CD14-positive monocyte (primary cell): ENCODE data around the gene IFNA7. TPM values are rescaled to one million over a fixed set of nuclear protein-coding genes. Genes with fewer than 3 reads are reported as not detected.
"Not testable (repeated sequence)": the region's sequence is repeated elsewhere in the genome, so short reads cannot be mapped to it uniquely, and the experiment has no call there.

Experiments
- DNase-seq, 3 donors: peaks; one replicate each; pipeline ENCODE4 v3.0.0-alpha.2; 2011 to 2022
- H2AFZ ChIP-seq: 2 replicates; pipeline ENCODE4 v1.6.0; 2012; ENCODE audit warnings: mild to moderate bottlenecking, low read depth, low read length, inconsistent platforms; ENCODE audit not compliant: insufficient read depth, poor library complexity, severe bottlenecking
- H3K27ac ChIP-seq, 2 donors: 1 replicate in 1 of 2; 2 replicates in 1 of 2; pipeline ENCODE4 v1.5.1; 2012 to 2013; ENCODE audit warnings: low read length in 2 of 2, control low read depth in 1 of 2, inconsistent platforms in 1 of 2, low read depth in 1 of 2, mild to moderate bottlenecking in 1 of 2
- H3K27me3 ChIP-seq, 2 donors: one replicate each; pipeline versions ENCODE4 v1.6.0 to v1.6.1; 2011 to 2013; ENCODE audit warnings: low read length in 2 of 2; ENCODE audit not compliant: control insufficient read depth in 2 of 2, insufficient read depth in 2 of 2
- H3K36me3 ChIP-seq, 2 donors: replicated peaks in 1 of 2; 1 replicate in 1 of 2; 2 replicates in 1 of 2; pipeline versions ENCODE4 v1.5.1 to v1.6.1; 2012 to 2013; ENCODE audit warnings: low read length in 2 of 2, control low read depth in 1 of 2, inconsistent platforms in 1 of 2, mild to moderate bottlenecking in 1 of 2; ENCODE audit not compliant: insufficient read depth in 2 of 2, control insufficient read depth in 1 of 2
- H3K4me1 ChIP-seq, 2 donors: 1 replicate in 1 of 2; 2 replicates in 1 of 2; pipeline versions ENCODE4 v1.5.1 to v1.6.1; 2012 to 2013; ENCODE audit warnings: low read length in 2 of 2, control low read depth in 1 of 2, inconsistent platforms in 1 of 2, mild to moderate bottlenecking in 1 of 2, moderate library complexity in 1 of 2; ENCODE audit not compliant: insufficient read depth in 2 of 2, control insufficient read depth in 1 of 2
- H3K4me2 ChIP-seq: replicated peaks from 2 replicates; pipeline ENCODE3; 2012; ENCODE audit warnings: low read length, moderate library complexity, mild to moderate bottlenecking; ENCODE audit not compliant: poor library complexity, severe bottlenecking; ENCODE audit errors: extremely low read depth
- H3K4me3 ChIP-seq, 3 experiments: fragments of 200-600 bp in 1 of 3; sonication (generic) in 1 of 3; replicated peaks in 1 of 3; 1 replicate in 2 of 3; 2 replicates in 1 of 3; pipeline ENCODE4 v1.5.1; 2011 to 2013; ENCODE audit warnings: low read length in 3 of 3, mild to moderate bottlenecking in 3 of 3, control low read depth in 2 of 3, low read depth in 2 of 3, inconsistent platforms in 1 of 3, moderate library complexity in 1 of 3
- H3K79me2 ChIP-seq: 2 replicates; pipeline ENCODE4 v1.6.0; 2012; ENCODE audit warnings: mild to moderate bottlenecking, control low read depth, inconsistent platforms, low read length, moderate library complexity; ENCODE audit not compliant: insufficient read depth
- H3K9ac ChIP-seq: 2 replicates; pipeline ENCODE4 v1.6.0; 2017; ENCODE audit warnings: low read length, mild to moderate bottlenecking; ENCODE audit not compliant: insufficient read depth, poor library complexity, severe bottlenecking
- H3K9me3 ChIP-seq, 2 donors: replicated peaks in 1 of 2; 1 replicate in 1 of 2; 2 replicates in 1 of 2; pipeline versions ENCODE4 v1.5.1 to v1.6.1; 2012 to 2013; ENCODE audit warnings: low read length in 2 of 2, control low read depth in 1 of 2; ENCODE audit not compliant: control insufficient read depth in 1 of 2, insufficient read depth in 1 of 2
- H4K20me1 ChIP-seq: 2 replicates; pipeline ENCODE4 v1.6.0; 2012; ENCODE audit warnings: mild to moderate bottlenecking, low read length, control low read depth, moderate library complexity; ENCODE audit not compliant: insufficient read depth
- H3K27ac Mint-ChIP-seq, 7 donors: one replicate each; pipeline ENCODE4 v1.8.0; 2020; ENCODE audit warnings: mild to moderate bottlenecking in 7 of 7, mixed read lengths in 7 of 7, moderate library complexity in 6 of 7, inconsistent platforms in 2 of 7
- H3K27me3 Mint-ChIP-seq, 3 donors: one replicate each; pipeline ENCODE4 v1.8.0; 2021 to 2022; ENCODE audit warnings: low read depth in 3 of 3, mild to moderate bottlenecking in 3 of 3, mixed read lengths in 3 of 3, moderate library complexity in 3 of 3, inconsistent platforms in 1 of 3
- H3K36me3 Mint-ChIP-seq, 2 donors: one replicate each; pipeline ENCODE4 v1.8.0; 2020; ENCODE audit warnings: mixed read lengths in 2 of 2, inconsistent platforms in 1 of 2, mild to moderate bottlenecking in 1 of 2
- H3K4me1 Mint-ChIP-seq: one replicate; pipeline ENCODE4 v1.8.0; 2020; ENCODE audit warnings: mild to moderate bottlenecking, mixed read lengths
- H3K4me3 Mint-ChIP-seq, 2 donors: one replicate each; pipeline ENCODE4 v1.8.0; 2020; ENCODE audit warnings: mild to moderate bottlenecking in 2 of 2, mixed read lengths in 2 of 2, moderate library complexity in 1 of 2
- H3K9me3 Mint-ChIP-seq, 7 donors: one replicate each; pipeline ENCODE4 v1.8.0; 2020 to 2022; ENCODE audit warnings: mixed read lengths in 7 of 7, mild to moderate bottlenecking in 6 of 7, moderate library complexity in 6 of 7, inconsistent platforms in 2 of 7
- WGBS: methylation state at CpG from one replicate; pipeline ENCODE4 v1.1.5; 2013; ENCODE audit warnings: missing lambda C conversion rate; ENCODE audit not compliant: insufficient coverage; 5-methylcytosine and 5-hydroxymethylcytosine counted together
- intact Hi-C, 2 donors: fragments of 100-400 bp; cut with micrococcal nuclease; formaldehyde crosslinking; loops; one replicate each; pipeline versions ENCODE4 v1.15.0 to v1.15.1; 2023
- polyA plus RNA-seq, 3 donors: library from polyadenylated mRNA; depleted of rRNA in 1 of 3; unstranded in 2 of 3; stranded (reverse) in 1 of 3; fragments of 300-500 nt in 2 of 3; fragments of >200 nt in 1 of 3; fragmentation: Illumina TruSeq in 2 of 3; gene quantifications; 1 replicate in 2 of 3; 2 replicates in 1 of 3; pipeline ENCODE4 v1.2.3, GENCODE V29; 2012 to 2021
- TF ChIP-seq, protein P1 (sequence below): fragments of 200-600 bp; IDR thresholded peaks from one replicate; pipeline ENCODE4 v1.8.0; 2022; ENCODE audit warnings: antibody characterized with exemption, mild to moderate bottlenecking

IFNA7 gene
- polyA plus RNA-seq, 3 donors, result not detected

DNA sequence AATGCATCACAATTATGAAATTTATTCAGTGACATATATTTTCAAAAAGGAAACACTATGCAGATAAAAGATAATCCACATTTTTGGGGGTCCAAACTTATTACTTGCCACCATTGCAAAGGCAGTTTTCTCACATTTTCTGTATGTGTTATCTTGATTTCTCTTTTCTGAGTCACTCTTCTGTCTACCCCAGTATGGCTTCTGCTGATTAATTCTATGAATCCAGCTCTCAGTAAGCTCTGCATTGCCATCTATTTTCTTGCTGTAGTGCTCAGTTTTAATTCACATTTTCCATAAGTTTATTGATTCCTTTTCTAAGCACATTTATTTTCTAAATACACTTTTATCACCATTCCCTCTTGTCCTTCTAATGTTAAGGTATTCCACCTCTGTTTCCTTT is 3.2 kb upstream of the IFNA7 start:
- H4K20me1 ChIP-seq, result no peaks in the 10 kb centered on the region
- TF ChIP-seq, protein P1, sequence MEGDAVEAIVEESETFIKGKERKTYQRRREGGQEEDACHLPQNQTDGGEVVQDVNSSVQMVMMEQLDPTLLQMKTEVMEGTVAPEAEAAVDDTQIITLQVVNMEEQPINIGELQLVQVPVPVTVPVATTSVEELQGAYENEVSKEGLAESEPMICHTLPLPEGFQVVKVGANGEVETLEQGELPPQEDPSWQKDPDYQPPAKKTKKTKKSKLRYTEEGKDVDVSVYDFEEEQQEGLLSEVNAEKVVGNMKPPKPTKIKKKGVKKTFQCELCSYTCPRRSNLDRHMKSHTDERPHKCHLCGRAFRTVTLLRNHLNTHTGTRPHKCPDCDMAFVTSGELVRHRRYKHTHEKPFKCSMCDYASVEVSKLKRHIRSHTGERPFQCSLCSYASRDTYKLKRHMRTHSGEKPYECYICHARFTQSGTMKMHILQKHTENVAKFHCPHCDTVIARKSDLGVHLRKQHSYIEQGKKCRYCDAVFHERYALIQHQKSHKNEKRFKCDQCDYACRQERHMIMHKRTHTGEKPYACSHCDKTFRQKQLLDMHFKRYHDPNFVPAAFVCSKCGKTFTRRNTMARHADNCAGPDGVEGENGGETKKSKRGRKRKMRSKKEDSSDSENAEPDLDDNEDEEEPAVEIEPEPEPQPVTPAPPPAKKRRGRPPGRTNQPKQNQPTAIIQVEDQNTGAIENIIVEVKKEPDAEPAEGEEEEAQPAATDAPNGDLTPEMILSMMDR, result no peak

DNA sequence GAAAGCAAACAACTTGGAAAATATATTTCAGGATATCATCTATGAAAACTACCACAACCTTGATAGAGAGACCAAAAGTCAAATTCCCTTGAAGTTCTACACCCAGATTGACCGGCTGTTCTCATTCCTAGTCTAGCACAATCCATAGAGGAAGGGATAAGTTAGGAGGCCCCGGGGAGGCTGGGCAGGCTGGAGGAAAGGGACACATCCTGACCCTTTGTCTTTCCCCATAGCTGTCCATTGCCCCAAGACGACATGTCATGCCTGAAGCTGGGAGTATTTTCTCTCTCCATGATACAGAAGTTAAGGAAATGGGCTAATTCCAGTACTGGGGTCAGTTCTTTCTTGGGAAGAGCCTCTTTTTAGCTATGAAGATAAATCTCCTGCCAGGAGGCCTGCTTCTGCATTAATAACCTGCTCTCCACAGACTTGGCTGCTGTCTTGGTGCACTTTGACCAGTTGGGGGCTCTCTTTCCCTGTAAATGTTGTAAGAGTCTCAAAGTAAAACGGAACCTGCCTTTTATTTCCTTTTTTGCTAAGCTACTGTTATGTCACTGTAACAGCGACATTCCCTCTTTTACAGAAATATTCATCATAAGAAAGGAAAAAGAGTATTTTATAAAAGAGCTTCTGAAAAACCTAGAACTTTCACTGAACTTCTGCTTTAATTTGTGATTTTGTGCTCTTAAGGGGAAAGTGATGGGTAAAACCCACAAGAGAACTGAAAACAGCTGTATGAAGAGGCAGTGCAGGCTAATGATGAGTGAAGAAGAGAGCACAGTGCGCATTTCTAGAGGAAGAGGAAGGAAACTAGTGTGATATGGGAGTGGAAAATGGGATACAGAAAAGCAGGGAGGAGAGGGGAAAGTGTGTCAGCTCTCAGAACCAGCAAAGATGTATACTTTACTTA is 6.9 kb downstream of the IFNA7 start:
- not testable (repeated sequence) for H2AFZ ChIP-seq

More for the DNA sequence above, 3.2 kb upstream of the IFNA7 start:
- Mint-ChIP-seq H3K27ac (no peak overlapping the region), H3K4me1 (peaks cover 9% of the 10 kb centered on the region), H3K4me3 (no peak overlapping the region), H3K27me3 (peaks cover 0 to 3% (median 3%) of the 10 kb centered on the region in 3 donors), H3K36me3 (no peaks in the 10 kb centered on the region), H3K9me3 (peaks cover 0 to 2% (median 0%) of the 10 kb centered on the region in 7 donors)
- H3K79me2 ChIP-seq, result no peaks in the 10 kb centered on the region
- H3K9ac ChIP-seq, result no peak overlapping the region
- H3K27me3 ChIP-seq, result no peaks in the 10 kb centered on the region
- no peak overlapping the region for H2AFZ ChIP-seq
- intact Hi-C loops, result no loop called here
- H3K4me3 ChIP-seq, result no peak overlapping the region
- no peak overlapping the region for H3K27ac ChIP-seq
- H3K9me3 ChIP-seq, result no peaks in the 10 kb centered on the region
- DNase-seq, result no peak
- H3K4me1 ChIP-seq, result no peaks in the 10 kb centered on the region
- no peak overlapping the region for H3K4me2 ChIP-seq
- no peaks in the 10 kb centered on the region for H3K36me3 ChIP-seq

DNA sequence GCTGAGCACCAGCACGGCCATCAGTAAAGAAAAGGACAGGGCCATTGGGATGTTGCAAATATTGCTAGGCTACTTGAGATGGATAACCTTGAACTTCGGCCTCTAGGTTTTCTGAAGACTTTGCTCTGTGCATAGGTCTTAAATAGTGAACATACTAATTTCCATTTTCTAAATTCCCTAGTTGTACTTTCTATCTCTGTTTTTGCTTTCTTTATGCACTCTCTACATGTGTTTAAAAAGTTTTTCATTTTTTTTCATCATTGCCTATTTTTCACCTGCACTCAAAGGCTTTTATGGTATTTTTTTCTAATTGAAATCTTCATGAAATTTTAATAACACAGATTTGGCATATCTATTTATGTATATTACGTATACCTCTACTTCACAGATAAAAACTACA is 14.5 kb downstream of the IFNA7 start, which contains the start of gene IFNA4:
TSS of gene IFNA4 (minus strand) at position 101 of the 400 bp plus-strand sequence. CDS start at position 45, 56 bp downstream.
- DNase-seq, H4K20me1 ChIP-seq, H3K36me3 Mint-ChIP-seq, H3K36me3 ChIP-seq, H3K9me3 Mint-ChIP-seq, intact Hi-C loops, H3K27me3 Mint-ChIP-seq, H2AFZ ChIP-seq, H3K79me2 ChIP-seq, H3K4me3 Mint-ChIP-seq, H3K4me2 ChIP-seq, H3K27me3 ChIP-seq, H3K4me3 ChIP-seq, H3K27ac ChIP-seq, H3K9ac ChIP-seq, H3K9me3 ChIP-seq, H3K4me1 ChIP-seq: not testable (repeated sequence)
- Mint-ChIP-seq H3K27ac (peak within 1 kb of the TSS in 1 of 7 donors; percentile 14), H3K4me1 (peaks cover 25% of the 10 kb centered on the region)
- WGBS, result no CpG with 5 or more reads among the region's 3 CpGs

More for the DNA sequence above, 6.9 kb downstream of the IFNA7 start:
- H3K36me3 Mint-ChIP-seq, H3K9ac ChIP-seq, H4K20me1 ChIP-seq, H3K4me1 ChIP-seq, intact Hi-C loops, H3K9me3 ChIP-seq, H3K27me3 ChIP-seq, H3K27me3 Mint-ChIP-seq, H3K4me3 ChIP-seq, H3K4me2 ChIP-seq, H3K79me2 ChIP-seq, H3K36me3 ChIP-seq, H3K9me3 Mint-ChIP-seq, H3K27ac ChIP-seq: not testable (repeated sequence)
- Mint-ChIP-seq H3K27ac (peak overlapping the region in 3 of 7 donors; percentile 36 to 62 (median 37)), H3K4me1 (peaks cover 20% of the 10 kb centered on the region), H3K4me3 (peak overlapping the region; percentile 9 to 72)
- peak; percentile 21 to 58 (median 54) for DNase-seq
- TF ChIP-seq, protein P1, result peak; percentile 63
- no CpG with 5 or more reads among the region's 6 CpGs for WGBS
